ENCODE results near the gene CBFA2T2.

DNA sequence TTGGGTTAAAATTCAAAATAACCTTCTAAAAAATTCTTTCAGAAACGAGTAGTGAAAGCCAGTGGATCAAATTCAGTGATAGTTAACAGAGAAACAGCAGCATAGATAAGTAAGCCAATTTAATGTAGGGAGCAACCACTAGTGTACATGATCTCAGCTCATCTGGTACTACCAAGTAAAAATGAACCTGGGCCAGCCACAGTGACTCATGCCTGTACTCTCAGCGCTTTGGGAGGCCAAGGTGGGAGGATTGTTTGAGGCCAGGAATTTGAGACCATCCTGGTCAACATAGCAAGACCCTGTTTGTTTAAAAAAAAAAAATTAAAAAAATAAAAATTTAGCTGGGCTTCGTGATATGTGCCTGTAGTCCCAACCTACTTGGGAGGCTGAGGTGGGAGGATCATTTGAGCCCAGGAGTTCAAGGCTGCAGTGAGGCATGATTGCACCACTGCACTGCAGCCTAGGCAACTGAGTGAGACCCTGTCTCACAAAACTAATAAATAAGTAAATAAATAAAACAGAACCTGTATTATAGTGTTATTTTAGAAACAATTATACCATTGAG is 32.4 kb downstream of the CBFA2T2 start:
- TF ChIP-seq, protein P1, sequence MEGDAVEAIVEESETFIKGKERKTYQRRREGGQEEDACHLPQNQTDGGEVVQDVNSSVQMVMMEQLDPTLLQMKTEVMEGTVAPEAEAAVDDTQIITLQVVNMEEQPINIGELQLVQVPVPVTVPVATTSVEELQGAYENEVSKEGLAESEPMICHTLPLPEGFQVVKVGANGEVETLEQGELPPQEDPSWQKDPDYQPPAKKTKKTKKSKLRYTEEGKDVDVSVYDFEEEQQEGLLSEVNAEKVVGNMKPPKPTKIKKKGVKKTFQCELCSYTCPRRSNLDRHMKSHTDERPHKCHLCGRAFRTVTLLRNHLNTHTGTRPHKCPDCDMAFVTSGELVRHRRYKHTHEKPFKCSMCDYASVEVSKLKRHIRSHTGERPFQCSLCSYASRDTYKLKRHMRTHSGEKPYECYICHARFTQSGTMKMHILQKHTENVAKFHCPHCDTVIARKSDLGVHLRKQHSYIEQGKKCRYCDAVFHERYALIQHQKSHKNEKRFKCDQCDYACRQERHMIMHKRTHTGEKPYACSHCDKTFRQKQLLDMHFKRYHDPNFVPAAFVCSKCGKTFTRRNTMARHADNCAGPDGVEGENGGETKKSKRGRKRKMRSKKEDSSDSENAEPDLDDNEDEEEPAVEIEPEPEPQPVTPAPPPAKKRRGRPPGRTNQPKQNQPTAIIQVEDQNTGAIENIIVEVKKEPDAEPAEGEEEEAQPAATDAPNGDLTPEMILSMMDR (conservative IDR thresholded peaks at IDR 0.05; ENCODE audit: low read depth, low read length): no peak
- no peak for TF ChIP-seq EZH2 (IDR thresholded peaks at IDR 0.05; ENCODE audit: borderline replicate concordance, low read depth, low read length, poor library complexity, severe bottlenecking)

Measured in A673 (cell line).